Measurements from ENCODE around the gene SIGLEC15. TPM values are rescaled to one million over a fixed set of nuclear protein-coding genes. Genes with fewer than 3 reads are reported as not detected.
"Not testable (repeated sequence)": the region's sequence is repeated elsewhere in the genome, so short reads cannot be mapped to it uniquely, and the experiment has no call there.

The SIGLEC15 gene
- total RNA-seq, 1 experiment from 2014 or later, result 0.28 TPM

- no peak for DNase-seq
- no peaks in the 10 kb centered on the region for H3K27me3 Mint-ChIP-seq (ENCODE audit: unreplicated experiment)
- no peaks in the 10 kb centered on the region for H3K36me3 Mint-ChIP-seq (ENCODE audit: insufficient read depth, unreplicated experiment)
- H3K4me1 Mint-ChIP-seq (ENCODE audit: low read depth, unreplicated experiment), result no peaks in the 10 kb centered on the region
- no peak overlapping the region for H3K27ac Mint-ChIP-seq (ENCODE audit: unreplicated experiment)
- CTCF ChIA-PET, result no interaction called here
- no TSS peak for BruUV-seq (replicated peaks)
- no peak overlapping the region for H3K4me3 Mint-ChIP-seq (ENCODE audit: low read depth, unreplicated experiment)
- TF ChIP-seq CTCF (IDR thresholded peaks at IDR 0.05; ENCODE audit: unreplicated experiment), result no peak
- intact Hi-C loops (cut with micrococcal nuclease; ENCODE audit: unreplicated experiment), result no loop called here
- H3K9me3 Mint-ChIP-seq (ENCODE audit: low read depth, unreplicated experiment), result peaks cover 2% of the 10 kb centered on the region
Observed at GRCh38 chr18:45817543-45817942, 7.9 kb upstream of the SIGLEC15 start.

GRCh38 chr18:45818765-45819164 lies 6.7 kb upstream of the SIGLEC15 start:
- BruUV-seq (replicated peaks); CTCF ChIA-PET; DNase-seq; intact Hi-C loops (cut with micrococcal nuclease; ENCODE audit: unreplicated experiment); H3K36me3 Mint-ChIP-seq (ENCODE audit: insufficient read depth, unreplicated experiment); H3K9me3 Mint-ChIP-seq (ENCODE audit: low read depth, unreplicated experiment); H3K4me3 Mint-ChIP-seq (ENCODE audit: low read depth, unreplicated experiment); H3K27ac Mint-ChIP-seq (ENCODE audit: unreplicated experiment); H3K4me1 Mint-ChIP-seq (ENCODE audit: low read depth, unreplicated experiment); H3K27me3 Mint-ChIP-seq (ENCODE audit: unreplicated experiment): not testable (repeated sequence)

- TF ChIP-seq CTCF (IDR thresholded peaks at IDR 0.05; ENCODE audit: unreplicated experiment), result no peak
- no TSS peak for BruUV-seq (replicated peaks)
- Mint-ChIP-seq H3K4me3 (ENCODE audit: low read depth, unreplicated experiment) (no peak overlapping the region), H3K9me3 (ENCODE audit: low read depth, unreplicated experiment) (peaks cover 2% of the 10 kb centered on the region), H3K27me3 (ENCODE audit: unreplicated experiment) (no peaks in the 10 kb centered on the region), H3K27ac (ENCODE audit: unreplicated experiment) (no peak overlapping the region), H3K36me3 (ENCODE audit: insufficient read depth, unreplicated experiment) (no peaks in the 10 kb centered on the region), H3K4me1 (ENCODE audit: low read depth, unreplicated experiment) (no peaks in the 10 kb centered on the region)
- DNase-seq, result no peak
- CTCF ChIA-PET, result interaction anchor here (0.6 kb wide), 1 partner anchor 9 kb away, joined by 3 read pairs; no protein-coding TSS in a partner anchor
- intact Hi-C loops (cut with micrococcal nuclease; ENCODE audit: unreplicated experiment), result no loop called here
Observed at GRCh38 chr18:45820106-45820745, 5.2 kb upstream of the SIGLEC15 start.

- BruUV-seq (replicated peaks), result no TSS peak
- H3K36me3 Mint-ChIP-seq (ENCODE audit: insufficient read depth, unreplicated experiment), result no peaks in the 10 kb centered on the region
- H3K9me3 Mint-ChIP-seq (ENCODE audit: low read depth, unreplicated experiment), result peaks cover 2% of the 10 kb centered on the region
- no peak for DNase-seq
- H3K4me1 Mint-ChIP-seq (ENCODE audit: low read depth, unreplicated experiment), result no peaks in the 10 kb centered on the region
- no peak overlapping the region for H3K4me3 Mint-ChIP-seq (ENCODE audit: low read depth, unreplicated experiment)
- H3K27me3 Mint-ChIP-seq (ENCODE audit: unreplicated experiment), result no peaks in the 10 kb centered on the region
- no peak overlapping the region for H3K27ac Mint-ChIP-seq (ENCODE audit: unreplicated experiment)
- intact Hi-C loops (cut with micrococcal nuclease; ENCODE audit: unreplicated experiment), result no loop called here
- TF ChIP-seq CTCF (IDR thresholded peaks at IDR 0.05; ENCODE audit: unreplicated experiment), result no peak
- CTCF ChIA-PET, result no interaction called here
Observed at GRCh38 chr18:45821026-45821425, 4.4 kb upstream of the SIGLEC15 start.

GRCh38 chr18:45821711-45822110 lies 3.8 kb upstream of the SIGLEC15 start:
- Mint-ChIP-seq H3K4me3 (ENCODE audit: low read depth, unreplicated experiment) (no peak overlapping the region), H3K27ac (ENCODE audit: unreplicated experiment) (no peak overlapping the region), H3K9me3 (ENCODE audit: low read depth, unreplicated experiment) (peaks cover 2% of the 10 kb centered on the region), H3K27me3 (ENCODE audit: unreplicated experiment) (no peaks in the 10 kb centered on the region), H3K4me1 (ENCODE audit: low read depth, unreplicated experiment) (no peaks in the 10 kb centered on the region), H3K36me3 (ENCODE audit: insufficient read depth, unreplicated experiment) (no peaks in the 10 kb centered on the region)
- intact Hi-C loops (cut with micrococcal nuclease; ENCODE audit: unreplicated experiment), result no loop called here
- CTCF ChIA-PET, result no interaction called here
- TF ChIP-seq CTCF (IDR thresholded peaks at IDR 0.05; ENCODE audit: unreplicated experiment), result no peak
- no TSS peak for BruUV-seq (replicated peaks)
- DNase-seq, result no peak
